Activated B cell treated with CpG ODN at 0.5 μM for 24 hours (primary cell): Measurements from ENCODE around the gene CTSA. TPM values are rescaled to one million over a fixed set of nuclear protein-coding genes. Genes with fewer than 3 reads are reported as not detected.
A peak's percentile ranks its signal among the peaks of the same experiment; 100 is the strongest.

ENCODE experiments used
- ATAC-seq: fragments of 200-7000 bp; cut with Tn5 transposase; one replicate; pipeline ENCODE4 v1.10.0; 2021; ENCODE audit warnings: low read depth, mild to moderate bottlenecking, moderate library complexity
- CTCF ChIA-PET: fragments of 350-600 bp; sonication (Branson Sonifier 250); formaldehyde crosslinking; loops from one replicate; lab custom pipeline; 2021; ENCODE audit warnings: antibody characterized with exemption; lab: Charles Lee
- POLR2A ChIA-PET: fragments of 350-600 bp; sonication (Branson Sonifier 250); formaldehyde crosslinking; loops from one replicate; lab custom pipeline; 2021; ENCODE audit warnings: antibody characterized with exemption; lab: Charles Lee
- DNase-seq: peaks from one replicate; pipeline ENCODE4 v3.0.0; 2022
- H3K27ac Mint-ChIP-seq: one replicate; pipeline ENCODE4 v1.8.0; 2020; ENCODE audit warnings: mixed read lengths
- H3K27me3 Mint-ChIP-seq: one replicate; pipeline ENCODE4 v1.8.0; 2021; ENCODE audit warnings: mixed read lengths
- H3K36me3 Mint-ChIP-seq: one replicate; pipeline ENCODE4 v1.8.0; 2021; ENCODE audit warnings: low read depth, mixed read lengths
- H3K4me1 Mint-ChIP-seq: one replicate; pipeline ENCODE4 v1.8.0; 2021; ENCODE audit warnings: mixed read lengths
- H3K4me3 Mint-ChIP-seq: one replicate; pipeline ENCODE4 v1.8.0; 2020; ENCODE audit warnings: mild to moderate bottlenecking, mixed read lengths
- H3K9me3 Mint-ChIP-seq: one replicate; pipeline ENCODE4 v1.8.0; 2020; ENCODE audit warnings: mixed read lengths
- CTCF ChIP-seq: fragments of 200-600 bp; IDR thresholded peaks from one replicate; pipeline ENCODE4 v1.8.0; 2022; ENCODE audit warnings: antibody characterized with exemption, mild to moderate bottlenecking
- intact Hi-C: fragments of 100-400 bp; cut with micrococcal nuclease; formaldehyde crosslinking; loops from one replicate; pipeline ENCODE4 v1.15.1; 2024
- total RNA-seq: library from RNA; stranded (reverse); gene quantifications from 2 replicates; pipeline ENCODE4 v1.2.3, GENCODE V29; 2022

The CTSA gene
- total RNA-seq, 1 donor from 2014 or later = 67.2 TPM

- intact Hi-C loops = no loop called here
- peaks cover 20% of the 10 kb centered on the region for H3K36me3 Mint-ChIP-seq
- ChIA-PET POLR2A (no interaction called here), CTCF (no interaction called here)
- ATAC-seq = no peak
- no peak for TF ChIP-seq CTCF
- DNase-seq = no peak
- H3K9me3 Mint-ChIP-seq = no peaks in the 10 kb centered on the region
- H3K4me1 Mint-ChIP-seq = no peaks in the 10 kb centered on the region
- no peaks in the 10 kb centered on the region for H3K27me3 Mint-ChIP-seq
- H3K4me3 Mint-ChIP-seq = no peak overlapping the region
- no peak overlapping the region for H3K27ac Mint-ChIP-seq
Measured at GRCh38 chr20:45874576-45874975, 16.6 kb upstream of the CTSA start.

GRCh38 chr20:45878076-45878761 lies 12.9 kb upstream of the CTSA start:
- no peaks in the 10 kb centered on the region for H3K9me3 Mint-ChIP-seq
- DNase-seq (no peak), ATAC-seq (no peak)
- TF ChIP-seq CTCF = no peak
- ChIA-PET POLR2A (no interaction called here), CTCF (no interaction called here)
- peaks cover 31% of the 10 kb centered on the region for H3K36me3 Mint-ChIP-seq
- intact Hi-C loops = no loop called here
- H3K4me3 Mint-ChIP-seq = no peak overlapping the region
- H3K4me1 Mint-ChIP-seq = peaks cover 21% of the 10 kb centered on the region
- no peaks in the 10 kb centered on the region for H3K27me3 Mint-ChIP-seq
- no peak overlapping the region for H3K27ac Mint-ChIP-seq

- ATAC-seq = peak; percentile 99
- ChIA-PET CTCF (interaction anchor here (1.5 to 2.9 kb wide), 2 partner anchors 9 to 57 kb away, joined by 4 to 9 read pairs; partner anchors contain the start of gene NEURL2), POLR2A (interaction anchor here (0.5 to 2.9 kb wide), 17 partner anchors 11 to 808 kb away, joined by 3 to 43 read pairs (median 5); partner anchors contain the start of genes ACOT8, CTSA, DNTTIP1 and NEURL2)
- DNase-seq = peak; percentile 98
- no peaks in the 10 kb centered on the region for H3K27me3 Mint-ChIP-seq
- H3K4me3 Mint-ChIP-seq = peak within 1 kb of the TSS; percentile 90
- peaks cover 40% of the 10 kb centered on the region for H3K36me3 Mint-ChIP-seq
- intact Hi-C loops = loop anchor here (1.0 kb wide), 5 partner anchors 10 to 69 kb away; partner anchors contain the start of genes ACOT8, CTSA, NEURL2 and UBE2C
- H3K9me3 Mint-ChIP-seq = no peaks in the 10 kb centered on the region
- H3K27ac Mint-ChIP-seq = peak within 1 kb of the TSS; percentile 93
- peaks cover 34% of the 10 kb centered on the region for H3K4me1 Mint-ChIP-seq
- TF ChIP-seq CTCF = no peak
Measured at GRCh38 chr20:45880988-45881788, 9.9 kb upstream of the CTSA start, which contains the start of gene ZSWIM1. Gene ZSWIM1, plus strand, starts transcription at chr20:45881227. Its CDS starts 1,366 bp downstream, at chr20:45882593.

GRCh38 chr20:45882469-45883099 lies 8.6 kb upstream of the CTSA start:
- Mint-ChIP-seq H3K4me3 (peak overlapping the region; percentile 65), H3K27ac (peak overlapping the region; percentile 65), H3K36me3 (peaks cover 39% of the 10 kb centered on the region), H3K27me3 (no peaks in the 10 kb centered on the region), H3K4me1 (peaks cover 34% of the 10 kb centered on the region), H3K9me3 (no peaks in the 10 kb centered on the region)
- ChIA-PET POLR2A (interaction anchor here (2.3 to 2.9 kb wide), 3 partner anchors 10 to 87 kb away, joined by 9 to 43 read pairs (median 37); partner anchors contain the start of genes CTSA, NEURL2 and PCIF1), CTCF (interaction anchor here (0.6 to 2.9 kb wide), 3 partner anchors 7 to 60 kb away, joined by 3 to 9 read pairs (median 3); partner anchors contain the start of gene NEURL2)
- intact Hi-C loops = no loop called here
- DNase-seq (no peak), ATAC-seq (no peak)
- no peak for TF ChIP-seq CTCF
